Activated CD8-positive, alpha-beta T cell treated with anti-CD3 and anti-CD28 coated beads, Interleukin-2, amount 10 ng/mL, durations not matched to agents 7 days and 5 days (primary cell): Measurements from ENCODE around the gene KCNIP4. TPM values are rescaled to one million over a fixed set of nuclear protein-coding genes. Genes with fewer than 3 reads are reported as not detected.

Source experiments
- ATAC-seq: fragments of 150-1000 bp; cut with Tn5 transposase; one replicate; pipeline ENCODE4 v1.10.0; 2021; ENCODE audit warnings: moderate library complexity
- CTCF ChIA-PET: fragments of 350-600 bp; sonication (Branson Sonifier 250); formaldehyde crosslinking; loops from one replicate; lab custom pipeline; 2021; ENCODE audit warnings: antibody characterized with exemption; lab: Charles Lee
- POLR2A ChIA-PET: fragments of 350-600 bp; sonication (Branson Sonifier 250); formaldehyde crosslinking; loops from one replicate; lab custom pipeline; 2021; ENCODE audit warnings: antibody characterized with exemption; lab: Charles Lee
- DNase-seq: peaks from one replicate; pipeline ENCODE4 v3.0.0-alpha.2; 2020
- H3K27ac Mint-ChIP-seq: one replicate; pipeline ENCODE4 v1.8.0; 2021; ENCODE audit warnings: mild to moderate bottlenecking, mixed read lengths
- H3K27me3 Mint-ChIP-seq: one replicate; pipeline ENCODE4 v1.8.0; 2021; ENCODE audit warnings: low read depth, mixed read lengths
- H3K36me3 Mint-ChIP-seq: one replicate; pipeline ENCODE4 v1.8.0; 2021; ENCODE audit warnings: low read depth, mixed read lengths
- H3K4me1 Mint-ChIP-seq: one replicate; pipeline ENCODE4 v1.8.0; 2021; ENCODE audit warnings: low read depth, mixed read lengths
- H3K4me3 Mint-ChIP-seq: one replicate; pipeline ENCODE4 v1.8.0; 2021; ENCODE audit warnings: mild to moderate bottlenecking, mixed read lengths
- H3K9me3 Mint-ChIP-seq: one replicate; pipeline ENCODE4 v1.8.0; 2022; ENCODE audit warnings: mixed read lengths; ENCODE audit not compliant: insufficient read depth
- total RNA-seq, 2 experiments: library from RNA; stranded (reverse); gene quantifications; one replicate each; pipeline ENCODE4 v1.2.3, GENCODE V29; 2021

KCNIP4 gene
- total RNA-seq, 2 experiments from 2014 or later: not detected

DNA sequence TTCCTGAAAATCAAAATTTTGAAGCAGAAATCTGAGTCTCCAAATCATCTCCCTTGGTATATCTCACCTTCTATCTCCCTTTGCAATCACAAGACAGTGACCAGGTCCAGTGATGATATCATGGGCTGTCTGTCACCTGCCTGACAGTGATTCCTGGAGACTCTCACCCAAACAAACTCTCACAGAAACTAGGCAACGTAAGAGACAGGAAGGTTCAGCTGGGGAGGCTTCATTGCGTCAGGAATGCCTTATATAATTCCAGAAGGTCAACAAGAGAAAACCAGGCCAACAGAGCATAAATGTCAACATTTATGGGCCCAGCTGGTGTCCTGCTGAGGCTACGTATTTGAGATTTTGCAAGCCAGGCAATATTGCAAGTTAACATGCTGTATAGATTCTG, 412.7 kb downstream of the KCNIP4 start:
- CTCF ChIA-PET: no interaction called here
- H3K27ac Mint-ChIP-seq: no peak overlapping the region
- H3K27me3 Mint-ChIP-seq: no peaks in the 10 kb centered on the region

DNA sequence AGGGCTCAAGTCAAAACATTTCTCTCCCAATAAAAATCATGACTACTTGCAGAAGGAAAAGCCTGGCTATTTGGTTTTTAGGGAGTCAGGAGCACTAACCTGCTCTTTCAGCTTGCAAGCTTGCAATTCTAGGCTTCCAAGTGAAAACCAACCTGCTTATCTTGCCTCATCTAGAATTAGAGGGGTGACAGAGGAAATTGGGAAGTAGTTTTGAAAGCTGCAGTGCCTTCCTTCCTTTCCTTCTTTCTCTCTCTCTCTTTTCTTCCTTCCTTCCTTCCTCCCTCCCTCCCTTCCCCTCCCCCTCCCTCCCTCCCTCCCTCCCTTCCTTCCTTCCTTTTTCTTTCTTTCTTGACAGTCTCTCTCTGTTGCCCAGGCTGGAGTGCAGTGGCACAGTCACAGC, 417.5 kb downstream of the KCNIP4 start:
- Mint-ChIP-seq H3K27me3 (no peaks in the 10 kb centered on the region), H3K9me3 (no peaks in the 10 kb centered on the region), H3K4me1 (no peaks in the 10 kb centered on the region), H3K27ac (no peak overlapping the region), H3K36me3 (no peaks in the 10 kb centered on the region), H3K4me3 (no peak overlapping the region)
- ATAC-seq (no peak), DNase-seq (no peak)
- CTCF ChIA-PET: no interaction called here
- POLR2A ChIA-PET: no interaction called here

More for the DNA sequence above, 412.7 kb downstream of the KCNIP4 start:
- POLR2A ChIA-PET: no interaction called here
- Mint-ChIP-seq H3K36me3 (no peaks in the 10 kb centered on the region), H3K4me1 (no peaks in the 10 kb centered on the region), H3K9me3 (no peaks in the 10 kb centered on the region), H3K4me3 (no peak overlapping the region)
- DNase-seq (no peak), ATAC-seq (no peak)

DNA sequence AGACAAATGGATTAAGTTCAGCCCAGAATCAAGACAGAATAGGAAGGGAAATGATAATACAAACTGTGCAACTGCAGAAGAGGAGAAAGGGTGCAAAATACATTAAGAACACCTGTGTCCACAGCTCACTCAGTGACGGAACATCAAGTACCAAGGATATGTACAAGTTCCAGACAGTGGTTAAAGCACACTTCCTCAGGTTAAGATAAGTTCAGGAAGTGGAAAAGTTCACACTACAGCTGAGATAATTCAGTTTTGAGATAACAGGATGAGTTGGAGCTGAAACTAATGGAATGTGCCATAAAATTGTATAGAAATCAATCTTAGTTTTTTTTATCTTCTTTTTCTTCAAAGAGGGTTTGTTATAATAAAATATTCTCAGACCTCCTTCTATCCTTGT, 419.4 kb downstream of the KCNIP4 start:
- ChIA-PET POLR2A (no interaction called here), CTCF (no interaction called here)
- Mint-ChIP-seq H3K4me3 (no peak overlapping the region), H3K27me3 (no peaks in the 10 kb centered on the region), H3K4me1 (no peaks in the 10 kb centered on the region), H3K27ac (no peak overlapping the region), H3K9me3 (no peaks in the 10 kb centered on the region), H3K36me3 (no peaks in the 10 kb centered on the region)
- DNase-seq: no peak
- no peak for ATAC-seq

DNA sequence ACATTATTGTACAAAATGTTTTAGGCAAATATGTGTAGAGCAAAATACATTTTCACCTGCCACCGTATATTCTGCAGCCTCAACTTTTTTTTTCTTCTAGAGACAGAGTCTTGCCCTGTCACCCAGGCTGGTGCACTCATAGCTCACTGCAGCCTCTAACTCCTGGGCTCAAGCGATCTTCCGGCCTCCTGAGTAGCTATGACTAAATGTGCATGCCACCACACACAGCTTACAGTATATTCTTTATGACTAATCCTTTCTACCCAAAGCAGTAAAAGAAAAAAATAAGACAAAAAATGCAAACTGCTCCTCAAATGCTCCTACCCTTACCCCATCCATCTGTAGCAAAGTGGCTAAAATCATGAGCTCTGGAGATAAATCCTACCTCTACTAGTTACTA, 426.3 kb downstream of the KCNIP4 start:
- H3K4me1 Mint-ChIP-seq: no peaks in the 10 kb centered on the region
- no peaks in the 10 kb centered on the region for H3K27me3 Mint-ChIP-seq
- H3K27ac Mint-ChIP-seq: no peak overlapping the region
- no peaks in the 10 kb centered on the region for H3K36me3 Mint-ChIP-seq
- H3K9me3 Mint-ChIP-seq: peaks cover 8% of the 10 kb centered on the region
- ChIA-PET CTCF (no interaction called here), POLR2A (no interaction called here)
- H3K4me3 Mint-ChIP-seq: no peak overlapping the region
- no peak for ATAC-seq
- no peak for DNase-seq

DNA sequence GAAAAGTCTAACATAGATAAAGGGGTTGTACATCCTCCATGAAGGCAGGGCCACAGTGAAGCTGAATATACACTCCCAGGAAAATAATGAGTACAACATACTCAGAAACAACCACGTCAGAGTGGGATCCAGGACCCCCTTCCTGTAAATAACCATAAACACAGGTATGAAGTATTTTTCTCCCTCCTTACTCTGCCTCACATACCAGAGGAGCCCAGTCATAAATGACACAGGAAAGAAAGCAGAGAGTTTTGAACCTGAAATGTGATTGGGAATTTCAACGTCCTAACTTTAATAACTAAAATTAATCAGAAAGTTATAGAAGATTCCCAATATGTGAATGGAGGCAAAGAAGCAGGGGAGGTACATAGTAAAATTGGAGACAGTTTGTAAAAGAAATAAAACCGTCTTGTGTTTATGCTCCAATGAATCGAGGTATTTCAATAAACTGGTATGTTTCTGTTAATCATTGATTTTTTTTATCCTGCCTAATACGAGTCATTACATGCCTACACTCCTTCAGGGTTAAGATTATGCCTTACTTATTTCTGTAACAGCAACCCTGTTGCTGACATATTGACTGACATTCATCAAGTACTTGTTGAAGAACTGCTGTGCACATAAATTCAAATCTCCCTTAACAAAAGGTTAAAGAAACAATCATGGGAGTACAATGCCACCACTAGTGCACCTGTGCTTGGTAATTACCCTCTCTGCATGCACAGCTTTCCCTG, 431.3 kb downstream of the KCNIP4 start:
- POLR2A ChIA-PET: no interaction called here
- ATAC-seq (no peak), DNase-seq (no peak)
- no peak overlapping the region for H3K4me3 Mint-ChIP-seq
- peaks cover 2% of the 10 kb centered on the region for H3K27me3 Mint-ChIP-seq
- no peaks in the 10 kb centered on the region for H3K4me1 Mint-ChIP-seq
- H3K9me3 Mint-ChIP-seq: peaks cover 8% of the 10 kb centered on the region
- CTCF ChIA-PET: no interaction called here
- no peak overlapping the region for H3K27ac Mint-ChIP-seq
- H3K36me3 Mint-ChIP-seq: no peaks in the 10 kb centered on the region

DNA sequence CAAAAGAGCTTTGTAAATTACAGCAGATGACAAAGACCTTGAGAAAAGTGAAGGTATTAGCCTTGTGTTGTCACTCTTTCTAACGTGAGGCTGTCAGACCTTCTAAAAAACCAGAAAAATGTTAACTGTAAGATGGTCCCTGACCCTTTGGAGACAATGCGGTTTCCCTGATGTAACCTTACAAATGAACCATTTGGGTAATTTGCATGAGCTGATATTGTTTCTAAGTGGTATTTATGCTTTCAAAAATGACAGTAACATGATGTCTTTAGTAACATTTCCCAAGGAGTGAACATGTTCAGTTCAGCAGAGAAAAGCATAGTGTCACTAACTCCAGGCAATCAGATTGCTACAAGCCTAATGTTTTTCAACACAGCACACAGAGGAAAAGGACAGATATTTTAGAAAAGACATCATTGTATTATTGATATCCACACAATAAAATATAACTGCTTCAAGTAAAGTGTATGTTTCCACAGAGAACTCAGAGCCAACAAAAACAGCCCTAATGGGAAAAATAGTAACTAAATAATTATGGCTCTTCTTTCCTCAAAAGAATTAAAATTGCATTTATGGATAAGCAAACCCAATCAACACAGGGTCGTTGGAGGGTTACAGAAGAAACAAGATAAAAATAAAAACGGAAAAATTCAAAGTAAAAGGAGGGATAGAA, 434.4 kb downstream of the KCNIP4 start:
- no peaks in the 10 kb centered on the region for H3K36me3 Mint-ChIP-seq
- H3K27me3 Mint-ChIP-seq: peaks cover 2% of the 10 kb centered on the region
- H3K4me1 Mint-ChIP-seq: no peaks in the 10 kb centered on the region
- no peak overlapping the region for H3K4me3 Mint-ChIP-seq
- ATAC-seq (no peak), DNase-seq (no peak)
- no peak overlapping the region for H3K27ac Mint-ChIP-seq
- peaks cover 8% of the 10 kb centered on the region for H3K9me3 Mint-ChIP-seq
- ChIA-PET CTCF (no interaction called here), POLR2A (no interaction called here)

DNA sequence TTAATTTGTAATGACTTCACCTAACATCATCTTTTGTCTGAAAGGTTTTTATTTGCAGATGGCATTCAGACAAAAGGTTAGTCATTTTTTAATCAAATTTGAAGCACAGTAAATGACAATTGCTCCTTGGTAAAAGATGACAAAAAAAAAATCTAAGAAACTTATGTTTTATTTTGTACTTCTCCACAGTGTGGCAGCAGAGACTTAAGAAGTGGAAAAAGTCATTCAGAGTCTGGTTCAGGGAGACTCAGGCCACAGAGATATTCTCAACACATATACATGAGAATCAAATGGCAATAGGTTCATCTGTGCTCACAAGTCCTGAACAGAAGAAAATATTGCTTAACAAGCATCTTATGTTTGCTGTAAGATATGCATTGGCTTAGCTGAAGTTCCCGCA, 436.2 kb downstream of the KCNIP4 start:
- no peaks in the 10 kb centered on the region for H3K36me3 Mint-ChIP-seq
- no peak overlapping the region for H3K27ac Mint-ChIP-seq
- ChIA-PET POLR2A (no interaction called here), CTCF (no interaction called here)
- H3K4me1 Mint-ChIP-seq: no peaks in the 10 kb centered on the region
- no peak overlapping the region for H3K4me3 Mint-ChIP-seq
- H3K27me3 Mint-ChIP-seq: peaks cover 2% of the 10 kb centered on the region
- H3K9me3 Mint-ChIP-seq: no peaks in the 10 kb centered on the region
- DNase-seq (no peak), ATAC-seq (no peak)

DNA sequence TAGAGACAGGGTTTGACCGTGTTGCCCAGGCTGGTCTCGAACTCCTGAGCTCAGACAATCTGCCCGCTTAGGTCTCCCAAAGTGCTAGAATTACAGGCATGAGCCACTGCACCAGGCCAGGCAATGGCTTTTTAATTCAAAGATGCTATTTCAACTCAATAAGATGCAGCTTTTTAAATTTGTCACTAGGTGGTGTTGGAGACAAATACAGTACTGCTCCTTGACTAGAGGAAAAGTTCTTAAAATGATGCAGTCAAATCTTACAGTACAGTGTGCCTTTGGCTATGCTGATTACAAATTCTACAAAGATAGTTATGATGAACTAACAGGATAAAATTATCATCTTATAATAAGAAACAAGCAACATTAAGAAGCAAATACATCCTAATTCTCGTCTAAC, 441.1 kb downstream of the KCNIP4 start:
- CTCF ChIA-PET: interaction anchor here (1.7 kb wide), 1 partner anchor 260 kb away, joined by 6 read pairs; no protein-coding TSS in a partner anchor
- no peaks in the 10 kb centered on the region for H3K36me3 Mint-ChIP-seq
- H3K27ac Mint-ChIP-seq: no peak overlapping the region
- no peak for DNase-seq
- ATAC-seq: no peak
- H3K9me3 Mint-ChIP-seq: no peaks in the 10 kb centered on the region
- POLR2A ChIA-PET: no interaction called here
- no peaks in the 10 kb centered on the region for H3K27me3 Mint-ChIP-seq
- H3K4me1 Mint-ChIP-seq: no peaks in the 10 kb centered on the region
- no peak overlapping the region for H3K4me3 Mint-ChIP-seq

DNA sequence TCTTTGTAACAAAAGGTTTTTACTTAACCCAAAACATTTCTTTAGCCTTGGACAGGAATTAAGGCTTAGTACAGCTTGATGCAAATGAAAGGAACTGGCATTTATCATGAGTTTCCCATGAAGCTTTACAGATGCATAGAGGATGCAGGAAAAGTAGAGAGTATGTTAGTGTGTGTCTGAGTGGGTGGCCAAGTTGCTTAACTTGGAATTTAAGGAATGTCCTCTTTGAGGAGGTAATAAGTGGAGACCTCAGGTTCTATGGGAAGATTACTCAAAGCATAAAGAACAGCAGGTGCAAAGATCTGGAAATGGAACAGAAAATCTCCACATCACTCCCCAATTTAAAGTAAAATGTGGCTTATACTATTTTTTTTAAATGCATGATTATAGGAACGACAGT, 457.9 kb downstream of the KCNIP4 start:
- Mint-ChIP-seq H3K9me3 (peaks cover 5% of the 10 kb centered on the region), H3K27me3 (no peaks in the 10 kb centered on the region), H3K36me3 (no peaks in the 10 kb centered on the region), H3K4me1 (no peaks in the 10 kb centered on the region), H3K27ac (no peak overlapping the region), H3K4me3 (no peak overlapping the region)
- ATAC-seq: no peak
- POLR2A ChIA-PET: no interaction called here
- CTCF ChIA-PET: no interaction called here
- no peak for DNase-seq

DNA sequence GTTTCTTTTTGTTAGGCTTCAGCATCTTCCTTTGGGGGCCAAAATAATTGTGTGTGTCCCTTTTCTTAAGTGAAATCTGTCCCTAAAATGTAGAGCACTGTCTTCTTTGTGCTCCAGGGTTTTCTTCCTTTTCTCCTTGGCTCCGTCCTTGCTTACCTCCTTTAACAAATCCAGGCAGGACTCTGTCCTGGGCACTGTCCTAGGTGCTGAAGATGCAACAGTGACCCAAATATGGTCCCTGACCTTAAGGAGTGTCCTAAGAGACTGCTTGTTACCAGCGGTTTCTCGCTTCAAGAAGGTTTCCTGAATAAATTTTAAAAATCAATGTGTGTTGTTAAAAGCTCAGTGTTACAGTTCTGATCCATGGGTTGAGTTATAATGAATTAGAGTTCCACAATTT, 471.8 kb downstream of the KCNIP4 start:
- POLR2A ChIA-PET: no interaction called here
- Mint-ChIP-seq H3K27me3 (no peaks in the 10 kb centered on the region), H3K9me3 (no peaks in the 10 kb centered on the region)

DNA sequence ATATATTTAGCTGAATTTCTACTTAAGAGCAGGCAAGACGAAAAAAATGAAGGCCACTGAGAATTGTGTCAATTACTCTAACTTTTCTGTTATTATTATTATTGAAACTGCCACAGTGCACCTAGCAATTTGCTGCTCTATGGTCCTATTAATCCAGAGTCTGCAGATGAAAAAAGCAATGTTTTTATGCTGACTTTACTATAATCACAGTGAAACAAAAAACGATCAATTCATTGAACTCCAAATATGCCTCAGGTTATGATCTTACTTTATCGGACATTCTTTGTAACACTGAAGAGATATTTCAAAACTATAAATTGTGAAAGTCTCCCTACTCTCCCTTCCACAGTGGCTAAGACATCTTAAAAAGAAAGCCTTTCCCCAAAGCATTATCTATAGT, 474.4 kb downstream of the KCNIP4 start:
- H3K27me3 Mint-ChIP-seq: no peaks in the 10 kb centered on the region
- no peak overlapping the region for H3K4me3 Mint-ChIP-seq
- no peaks in the 10 kb centered on the region for H3K9me3 Mint-ChIP-seq
- ATAC-seq (no peak), DNase-seq (no peak)
- H3K27ac Mint-ChIP-seq: no peak overlapping the region
- CTCF ChIA-PET: no interaction called here
- POLR2A ChIA-PET: no interaction called here
- H3K4me1 Mint-ChIP-seq: no peaks in the 10 kb centered on the region
- no peaks in the 10 kb centered on the region for H3K36me3 Mint-ChIP-seq

More for the DNA sequence above, 471.8 kb downstream of the KCNIP4 start:
- Mint-ChIP-seq H3K4me1 (no peaks in the 10 kb centered on the region), H3K36me3 (no peaks in the 10 kb centered on the region), H3K27ac (no peak overlapping the region), H3K4me3 (no peak overlapping the region)
- ATAC-seq: no peak
- DNase-seq: no peak
- CTCF ChIA-PET: no interaction called here

DNA sequence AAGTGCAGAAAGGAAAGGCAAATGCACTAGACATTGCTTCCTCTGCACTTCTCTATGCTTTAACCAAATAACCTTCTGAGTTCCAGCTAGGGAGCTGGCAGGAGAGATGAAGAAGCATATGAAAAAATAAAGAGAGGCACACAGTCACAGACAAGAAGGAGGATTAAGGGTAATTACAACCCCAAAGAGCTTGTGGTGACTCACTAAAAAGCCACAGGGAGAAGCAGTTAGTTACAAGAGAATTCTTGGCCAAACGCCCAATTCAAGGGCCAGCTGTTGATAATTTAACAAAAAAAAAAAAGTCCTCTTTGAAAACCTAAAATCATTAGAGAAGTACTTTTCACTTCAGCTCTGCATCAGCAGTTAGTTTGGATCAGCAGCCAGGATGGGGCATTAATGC, 478.0 kb downstream of the KCNIP4 start:
- ATAC-seq: no peak
- POLR2A ChIA-PET: no interaction called here
- no peaks in the 10 kb centered on the region for H3K36me3 Mint-ChIP-seq
- H3K27ac Mint-ChIP-seq: no peak overlapping the region
- DNase-seq: no peak
- CTCF ChIA-PET: interaction anchor here (1.0 kb wide), 1 partner anchor 25 kb away, joined by 3 read pairs; no protein-coding TSS in a partner anchor
- no peaks in the 10 kb centered on the region for H3K4me1 Mint-ChIP-seq
- no peak overlapping the region for H3K4me3 Mint-ChIP-seq
- no peaks in the 10 kb centered on the region for H3K27me3 Mint-ChIP-seq
- no peaks in the 10 kb centered on the region for H3K9me3 Mint-ChIP-seq
